Measurements from ENCODE around the gene C1orf226.

The C1orf226 gene

GRCh38 chr1:162366149-162366548 is 15.4 kb upstream of the C1orf226 start:
- no peak for DNase-seq

GRCh38 chr1:162366671-162367070 is 14.9 kb upstream of the C1orf226 start:
- DNase-seq, result no peak

GRCh38 chr1:162367073-162367472 is 14.5 kb upstream of the C1orf226 start:
- DNase-seq, result no peak

DNA sequence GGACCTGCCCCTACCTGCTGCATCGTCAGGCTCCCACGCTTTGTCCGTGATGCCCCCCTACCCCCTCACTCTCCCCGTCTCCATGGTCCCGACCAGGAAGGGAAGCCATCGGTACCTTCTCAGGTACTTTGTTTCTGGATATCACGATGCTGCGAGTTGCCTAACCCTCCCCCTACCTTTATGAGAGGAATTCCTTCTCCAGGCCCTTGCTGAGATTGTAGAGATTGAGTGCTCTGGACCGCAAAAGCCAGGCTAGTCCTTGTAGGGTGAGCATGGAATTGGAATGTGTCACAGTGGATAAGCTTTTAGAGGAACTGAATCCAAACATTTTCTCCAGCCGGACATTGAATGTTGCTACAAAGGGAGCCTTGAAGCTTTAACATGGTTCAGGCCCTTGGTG is 13.8 kb upstream of the C1orf226 start:
- DNase-seq, result no peak

GRCh38 chr1:162368451-162368850 is 13.1 kb upstream of the C1orf226 start:
- DNase-seq, result no peak

- no peak for DNase-seq
Observed at GRCh38 chr1:162369571-162369970, 12.0 kb upstream of the C1orf226 start.

DNA sequence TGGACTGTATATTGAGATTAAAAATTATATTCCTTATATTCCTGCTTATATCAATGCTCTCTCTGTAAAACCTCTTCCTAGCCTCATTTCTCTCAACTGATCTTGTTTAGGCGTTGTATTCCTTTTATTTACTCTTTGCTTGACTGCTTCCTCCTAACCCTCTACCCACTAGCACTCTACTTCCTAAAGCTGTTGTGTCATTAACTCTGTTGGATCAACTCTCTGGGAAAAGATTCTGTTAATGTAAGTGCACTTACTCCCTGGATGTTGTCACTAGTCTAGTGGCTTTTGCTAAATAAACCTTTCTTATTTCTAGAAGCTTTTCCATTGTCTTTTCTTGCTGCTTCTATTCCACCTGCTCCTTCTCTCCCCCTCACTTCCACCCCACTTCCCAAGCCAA is 11.4 kb upstream of the C1orf226 start:
- DNase-seq, result no peak

GRCh38 chr1:162370721-162371120 is 10.8 kb upstream of the C1orf226 start:
- no peak for DNase-seq

DNA sequence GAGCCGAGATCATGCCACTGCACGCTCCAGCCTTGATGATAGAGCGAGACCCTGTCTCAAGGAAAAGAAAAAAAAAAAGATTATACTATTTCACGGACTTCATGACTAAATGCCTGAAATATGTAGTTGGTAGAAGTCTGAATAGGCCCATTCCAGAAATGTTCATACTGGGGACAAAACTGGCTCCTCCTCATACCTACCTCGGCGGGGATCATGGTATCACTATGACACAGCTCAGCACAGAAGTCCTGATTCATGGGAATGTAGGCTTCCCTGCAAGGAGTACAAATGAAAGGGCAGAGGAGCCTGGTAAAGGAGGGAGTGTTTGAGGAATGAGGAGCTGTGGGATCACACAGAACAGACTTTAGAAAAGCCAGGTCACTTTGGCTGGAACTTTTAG is 9.9 kb upstream of the C1orf226 start:
- DNase-seq, result no peak

DNA sequence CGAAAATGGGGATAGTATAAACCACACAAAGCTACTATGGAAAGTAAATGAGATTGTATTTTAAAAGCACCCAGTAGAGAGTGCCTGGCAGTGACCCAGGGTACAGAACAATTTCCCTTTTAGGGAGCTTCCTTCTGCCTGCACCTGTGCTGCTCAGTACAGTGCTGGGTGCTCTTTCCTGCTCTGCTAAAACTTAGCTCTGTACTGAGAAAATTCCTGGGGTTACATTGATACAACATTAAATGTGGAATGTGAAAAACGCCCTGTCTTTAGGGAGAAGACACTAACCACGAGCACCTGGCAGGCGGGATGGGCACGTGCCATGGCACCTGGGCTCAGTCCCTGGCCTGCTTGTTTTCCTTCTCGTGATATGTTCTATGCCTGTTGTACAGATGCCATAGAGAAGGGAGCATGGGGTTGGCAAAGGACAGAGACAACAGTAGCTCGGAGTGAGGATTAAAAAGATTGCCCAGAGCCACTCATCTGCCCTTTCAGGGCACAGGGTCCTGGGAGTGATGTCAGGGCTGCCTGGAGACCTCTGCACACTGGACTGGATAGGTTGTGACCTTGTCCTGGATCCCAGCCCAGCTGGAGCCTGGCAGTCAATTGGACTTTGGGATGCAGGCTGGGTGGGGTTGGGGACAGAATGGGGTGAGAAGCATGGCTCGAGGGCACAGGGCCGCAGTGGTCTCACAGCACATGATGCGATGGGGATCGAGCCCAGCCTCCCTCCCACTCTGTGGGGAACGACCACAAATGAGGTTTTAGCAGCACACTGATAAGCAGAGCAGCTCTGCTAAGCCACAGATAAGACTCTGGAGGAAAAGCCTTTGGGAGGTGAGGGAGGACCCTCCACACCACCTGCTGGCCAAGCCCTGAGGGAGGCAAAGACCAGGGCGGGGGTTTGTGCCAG is 9.1 kb upstream of the C1orf226 start:
- DNase-seq, result no peak

DNA sequence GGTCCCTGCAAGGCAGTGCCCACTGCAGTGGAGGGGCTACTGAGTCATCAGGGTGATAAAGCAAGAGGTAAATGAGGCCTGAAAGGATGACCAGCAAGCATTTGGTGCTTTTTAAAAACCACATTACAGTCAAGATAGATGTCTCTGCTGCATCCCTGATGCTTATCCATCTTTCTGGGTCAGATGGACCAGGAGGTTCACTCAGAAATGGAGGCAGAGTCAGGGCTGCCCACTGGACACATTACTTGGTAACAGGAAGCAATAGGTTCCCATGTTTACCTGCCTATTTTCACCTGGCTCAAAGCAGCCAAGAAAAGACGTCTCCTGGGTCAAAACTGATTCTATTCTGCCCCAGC is 8.5 kb upstream of the C1orf226 start:
- no peak for DNase-seq

DNA sequence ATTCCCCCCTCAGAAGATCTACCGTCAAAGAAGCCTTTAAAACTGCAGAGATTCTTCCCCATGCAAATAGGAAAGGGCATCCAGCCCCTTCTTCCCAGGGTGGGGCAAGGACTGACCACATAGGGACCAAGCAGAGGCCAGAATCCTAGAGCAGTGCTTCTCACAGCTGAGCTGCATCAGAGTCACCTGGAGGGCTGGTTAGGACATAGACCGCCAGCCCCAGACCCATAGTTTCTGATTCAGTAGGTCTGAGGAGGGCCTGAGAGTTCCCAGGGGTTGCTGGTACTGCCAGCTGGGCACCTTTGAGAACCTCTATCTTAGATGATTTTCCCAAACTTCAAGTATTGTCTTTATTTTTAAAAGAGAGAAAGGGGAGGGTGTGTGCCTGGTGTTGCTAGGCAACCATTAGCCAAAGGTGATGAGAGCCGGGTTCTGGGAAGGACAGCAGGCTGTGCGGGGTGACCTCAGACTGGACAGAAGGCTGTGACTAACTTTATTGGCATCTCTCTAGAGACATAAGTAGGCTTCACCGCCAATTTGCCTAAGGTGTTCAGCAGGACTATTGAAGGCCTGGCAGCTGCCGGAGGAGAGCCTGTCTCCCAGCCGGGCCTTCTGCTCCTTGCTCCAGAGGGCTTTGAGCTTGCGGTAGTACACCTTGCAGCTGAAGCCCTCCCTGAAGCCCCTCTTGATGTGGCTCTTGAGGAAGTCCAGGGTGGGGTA is 7.8 kb upstream of the C1orf226 start:
- no peak for DNase-seq

DNA sequence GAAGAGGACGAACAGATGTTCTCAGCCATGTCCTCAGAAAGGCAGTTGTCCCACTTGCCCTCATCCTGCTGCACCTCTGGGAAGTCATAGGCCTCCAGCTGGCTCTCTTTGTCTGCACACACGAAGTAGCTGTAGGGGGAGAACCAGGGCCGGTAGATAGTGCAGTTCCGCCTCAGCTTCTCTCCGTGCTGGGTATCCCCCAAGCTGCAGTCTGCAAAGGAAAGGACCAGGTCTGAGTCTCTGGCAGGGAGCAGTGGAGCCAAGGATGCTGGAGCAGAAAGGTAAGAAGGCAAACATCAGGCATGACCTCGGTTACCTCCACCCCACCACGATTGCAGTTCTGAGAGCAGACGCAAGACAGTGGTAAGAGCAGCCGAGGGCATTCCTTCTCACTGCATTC is 7.1 kb upstream of the C1orf226 start:
- DNase-seq, result no peak

DNA sequence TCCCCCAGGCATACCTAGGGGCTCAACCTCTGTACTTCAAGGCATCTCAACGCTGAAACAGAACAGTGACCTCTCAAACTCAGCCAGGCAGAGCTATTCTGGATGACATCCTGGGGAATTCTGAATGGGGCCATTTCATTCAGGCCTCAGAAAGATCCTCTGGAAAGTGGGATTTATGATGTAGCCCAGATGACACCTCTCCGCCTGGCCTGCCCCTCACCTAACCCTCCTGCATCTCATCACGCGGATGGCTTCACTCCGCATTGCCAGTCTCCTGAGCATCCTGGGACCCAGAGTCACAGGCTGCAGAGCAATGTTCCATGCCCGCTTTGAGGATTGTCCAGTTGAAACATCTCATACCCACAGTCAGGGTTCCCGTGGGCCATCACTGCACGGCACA is 6.1 kb upstream of the C1orf226 start:
- DNase-seq, result no peak

DNA sequence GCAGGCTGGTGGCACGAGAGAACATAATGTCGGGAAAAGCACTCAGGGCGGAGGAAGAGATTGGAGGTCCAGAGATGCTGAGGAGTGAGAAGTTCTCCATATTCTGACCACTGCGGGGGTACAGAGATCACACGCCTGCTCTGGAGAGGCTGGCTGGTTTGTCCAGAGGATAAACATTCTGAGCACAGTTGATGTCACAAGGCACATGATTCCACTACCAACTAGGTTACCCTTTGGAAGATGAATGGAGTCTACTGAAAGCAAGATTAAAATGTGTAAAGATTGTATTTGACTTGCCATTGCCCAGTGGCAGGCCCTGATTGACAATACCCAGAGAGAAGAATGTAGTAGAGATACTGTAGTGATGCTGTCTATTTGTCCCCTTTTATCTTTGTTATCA is 4.8 kb upstream of the C1orf226 start, which contains the start of gene SPATA46:
TSS of gene SPATA46 (minus strand) at position 164 of the 400 bp plus-strand sequence. CDS start at position 100, 64 bp downstream.
- no peak for DNase-seq

DNA sequence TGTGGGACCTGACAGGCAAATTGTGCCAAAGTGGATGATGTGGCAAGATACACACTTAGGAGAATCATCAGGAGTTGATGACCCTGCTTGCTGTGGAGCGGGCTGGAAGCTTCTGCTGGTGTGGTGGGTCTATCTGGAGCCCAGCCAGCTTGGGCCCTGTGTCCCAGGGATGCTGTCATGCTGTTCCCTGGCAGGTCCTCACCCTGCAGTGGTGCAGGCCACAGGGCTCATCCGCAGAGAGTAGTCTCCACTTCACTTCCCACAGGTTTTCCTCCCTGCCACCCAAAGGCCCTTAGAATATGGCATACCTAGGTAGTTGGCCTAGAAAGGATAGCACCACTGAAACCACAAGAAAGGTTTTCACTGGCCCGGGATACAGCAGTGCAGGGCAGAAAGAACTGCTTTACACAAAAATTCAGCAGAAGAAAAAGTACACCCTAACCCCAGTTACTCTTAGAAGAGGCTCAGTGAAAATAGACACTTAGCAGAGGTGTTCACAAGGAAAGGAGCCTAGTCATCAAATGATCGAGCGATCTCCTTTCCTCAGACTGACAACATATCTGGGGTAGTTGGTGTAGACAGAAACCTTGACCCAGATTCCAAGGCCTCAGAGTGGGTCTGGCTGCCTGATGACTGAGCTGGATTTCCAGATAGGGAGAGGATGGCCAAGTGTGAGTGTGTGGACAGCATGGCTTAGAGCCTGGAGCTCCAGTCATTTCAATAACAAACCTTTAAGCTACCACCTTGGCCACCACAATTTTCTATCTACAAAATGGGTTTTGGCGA is 1.3 kb upstream of the C1orf226 start:
- DNase-seq, result no peak

- DNase-seq, result no peak
Observed at GRCh38 chr1:162381941-162382750, 618 bp downstream of the C1orf226 start.

GRCh38 chr1:162383091-162383490 is 1.6 kb downstream of the C1orf226 start:
- DNase-seq, result no peak

DNA sequence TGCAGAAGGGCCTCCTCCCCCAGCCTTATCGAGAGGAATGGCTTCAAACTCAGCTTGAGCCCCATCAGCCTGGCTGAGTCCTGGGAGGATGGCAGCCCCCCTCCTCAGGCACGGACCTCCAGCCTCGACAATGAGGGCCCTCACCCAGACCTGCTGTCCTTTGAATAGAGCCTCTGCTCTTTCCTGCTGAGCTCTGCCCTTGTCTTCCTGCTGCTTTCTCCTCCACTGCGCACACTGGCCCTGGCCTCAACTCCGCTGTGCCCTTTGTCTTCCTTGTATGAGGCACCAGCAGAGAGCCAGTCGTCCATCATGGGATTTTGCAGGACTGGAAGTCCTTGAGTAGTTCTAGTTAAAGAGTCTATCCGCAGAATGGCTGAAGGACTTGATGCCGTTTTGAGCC is 2.0 kb downstream of the C1orf226 start:
- no peak for DNase-seq

GRCh38 chr1:162384116-162384515 is 2.6 kb downstream of the C1orf226 start:
- no peak for DNase-seq

DNA sequence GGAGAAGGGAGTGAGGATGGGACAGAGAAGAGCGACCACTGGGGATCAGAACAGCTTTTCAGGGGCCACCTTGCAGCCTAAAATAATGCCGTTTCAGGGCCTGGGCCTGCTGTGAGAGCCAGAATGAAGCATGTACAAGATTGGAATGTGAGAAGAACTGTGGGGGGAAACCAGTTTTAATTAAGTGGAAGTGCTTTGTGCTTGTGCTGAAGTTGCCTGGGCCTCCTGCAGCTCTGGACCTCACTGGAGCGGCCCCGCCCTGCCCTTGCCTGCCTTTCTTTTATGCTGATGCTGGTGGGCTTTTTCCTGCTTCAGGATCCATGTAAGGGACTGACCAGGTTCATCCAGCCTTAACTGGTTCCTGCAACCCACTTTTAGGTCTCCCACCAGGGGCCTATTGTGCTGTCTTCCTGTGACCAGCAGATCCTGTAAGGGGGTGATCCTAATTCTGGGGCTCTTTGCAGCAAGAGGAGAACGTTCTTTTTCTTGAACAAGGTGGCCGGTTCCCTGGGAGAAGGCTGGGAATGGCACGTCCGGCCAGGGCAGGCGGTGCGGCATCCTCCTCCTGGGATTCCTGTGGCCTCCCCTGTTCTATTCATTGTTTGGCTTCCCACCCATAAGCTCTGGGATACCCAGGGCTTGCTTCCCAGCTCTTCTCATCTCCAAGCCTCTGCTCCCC is 3.2 kb downstream of the C1orf226 start:
- no peak for DNase-seq

- no peak for DNase-seq
Observed at GRCh38 chr1:162385280-162385623, 3.7 kb downstream of the C1orf226 start.
